ENCODE results near the gene CABP2. TPM values are rescaled to one million over a fixed set of nuclear protein-coding genes. Genes with fewer than 3 reads are reported as not detected.

CABP2 gene
- total RNA-seq, 4 donors from 2014 or later = not detected

DNA sequence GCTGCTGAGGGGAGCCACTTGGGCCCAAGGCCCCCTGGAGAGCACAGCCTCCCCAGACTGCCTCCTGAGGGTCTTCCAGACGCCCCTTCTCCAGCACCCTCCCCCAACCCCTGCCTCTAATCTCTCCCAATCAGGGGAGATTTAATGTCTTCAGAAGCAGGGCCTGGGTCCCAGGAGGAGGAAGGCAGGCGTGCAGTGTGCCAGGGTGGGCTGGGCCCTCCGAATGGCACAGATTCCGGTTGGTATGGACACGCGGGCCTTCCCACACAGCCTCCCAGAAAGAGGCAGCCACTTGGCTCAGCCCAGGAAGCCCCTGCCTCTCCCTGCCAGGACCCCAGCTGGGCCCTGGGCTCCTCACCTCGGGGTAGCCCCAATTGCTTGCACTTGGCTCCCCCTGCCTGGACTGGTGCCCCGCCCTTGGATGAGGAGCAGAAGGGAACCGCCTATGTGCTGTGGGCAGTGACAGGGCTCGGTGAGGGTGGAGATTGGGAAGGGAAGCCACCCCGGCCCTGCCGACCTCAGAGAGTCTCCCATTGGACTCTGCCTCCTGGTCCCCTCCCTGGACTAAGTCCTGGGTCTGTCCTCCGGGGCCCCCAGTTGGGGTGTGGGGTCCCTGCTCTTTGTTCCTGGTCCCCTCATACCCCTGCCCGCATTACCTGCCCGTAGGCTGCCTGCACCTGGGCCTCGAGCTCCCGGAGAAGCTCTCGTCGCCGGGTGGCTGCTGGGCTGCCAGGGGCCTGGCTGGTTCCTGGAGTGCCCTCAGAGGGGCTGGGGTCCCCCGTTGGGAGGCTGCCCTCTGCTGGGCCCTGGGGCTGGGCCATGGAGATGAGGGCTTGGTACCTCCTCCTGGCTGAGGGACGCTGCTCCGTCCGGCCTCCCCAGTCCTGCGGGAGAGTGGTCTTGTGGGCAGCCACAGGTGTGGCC, 572 bp upstream of the CABP2 start:
- WGBS, 2 donors (ENCODE audit: low coverage in 1 of 2) = 74% methylated on average over 22 of the region's 25 CpGs; no CpG with 5 or more reads in 1 of the 2 donors
- intact Hi-C loops (cut with DNase I; ENCODE audit: low total_unique reads) = no loop called here
- TF ChIP-seq POLR2AphosphoS5 (IDR thresholded peaks at IDR 0.05) = no peak
- no peak for TF ChIP-seq EP300 (IDR thresholded peaks at IDR 0.05; ENCODE audit: low read depth)
- TF ChIP-seq, protein P1, sequence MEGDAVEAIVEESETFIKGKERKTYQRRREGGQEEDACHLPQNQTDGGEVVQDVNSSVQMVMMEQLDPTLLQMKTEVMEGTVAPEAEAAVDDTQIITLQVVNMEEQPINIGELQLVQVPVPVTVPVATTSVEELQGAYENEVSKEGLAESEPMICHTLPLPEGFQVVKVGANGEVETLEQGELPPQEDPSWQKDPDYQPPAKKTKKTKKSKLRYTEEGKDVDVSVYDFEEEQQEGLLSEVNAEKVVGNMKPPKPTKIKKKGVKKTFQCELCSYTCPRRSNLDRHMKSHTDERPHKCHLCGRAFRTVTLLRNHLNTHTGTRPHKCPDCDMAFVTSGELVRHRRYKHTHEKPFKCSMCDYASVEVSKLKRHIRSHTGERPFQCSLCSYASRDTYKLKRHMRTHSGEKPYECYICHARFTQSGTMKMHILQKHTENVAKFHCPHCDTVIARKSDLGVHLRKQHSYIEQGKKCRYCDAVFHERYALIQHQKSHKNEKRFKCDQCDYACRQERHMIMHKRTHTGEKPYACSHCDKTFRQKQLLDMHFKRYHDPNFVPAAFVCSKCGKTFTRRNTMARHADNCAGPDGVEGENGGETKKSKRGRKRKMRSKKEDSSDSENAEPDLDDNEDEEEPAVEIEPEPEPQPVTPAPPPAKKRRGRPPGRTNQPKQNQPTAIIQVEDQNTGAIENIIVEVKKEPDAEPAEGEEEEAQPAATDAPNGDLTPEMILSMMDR (IDR thresholded peaks at IDR 0.05) = no peak
- TF ChIP-seq POLR2A (IDR thresholded peaks at IDR 0.05) = no peak
- in situ Hi-C loops (cut with MboI; ENCODE audit: low pct_ligation_motif_present in 1 of 4, low pct_unique_long_range_greater_than_20kb in 1 of 4, low sequenced_read_pairs in 3 of 4) = no loop called here
- no peak overlapping the region for H3K4me3 ChIP-seq
- H3K9me3 ChIP-seq = no peaks in the 10 kb centered on the region
- H3K36me3 ChIP-seq = no peaks in the 10 kb centered on the region
- peaks cover 0 to 22% (median 12%) of the 10 kb centered on the region in 4 donors for H3K4me1 ChIP-seq
- DNase-seq = peak; percentile 52
- no peaks in the 10 kb centered on the region for H3K27me3 ChIP-seq
- H3K27ac ChIP-seq = no peak overlapping the region

DNA sequence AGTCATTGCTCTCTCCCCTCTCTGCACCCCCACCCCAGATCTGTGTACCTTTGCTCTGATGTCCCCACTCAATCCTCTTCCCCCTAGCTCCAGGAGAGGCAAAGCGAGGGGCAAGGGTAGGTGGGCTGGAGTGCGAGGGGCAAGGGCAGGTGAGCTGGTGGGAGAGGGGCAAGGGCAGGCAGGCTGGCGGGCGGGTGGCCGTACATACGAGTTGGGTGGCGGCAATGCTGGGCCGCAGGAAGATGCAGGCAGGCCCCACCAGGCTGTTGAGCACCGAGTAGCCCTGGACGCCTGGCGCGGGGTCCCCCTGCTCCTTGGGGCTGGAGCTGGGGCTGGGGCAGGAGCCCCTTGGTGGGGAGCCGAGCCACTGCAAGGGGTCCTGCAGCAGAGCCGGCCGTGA, 908 bp downstream of the CABP2 start:
- no peak for DNase-seq
- H3K36me3 ChIP-seq = no peaks in the 10 kb centered on the region
- in situ Hi-C loops (cut with MboI; ENCODE audit: low pct_ligation_motif_present in 1 of 4, low pct_unique_long_range_greater_than_20kb in 1 of 4, low sequenced_read_pairs in 3 of 4) = no loop called here
- no peaks in the 10 kb centered on the region for H3K27me3 ChIP-seq
- H3K4me1 ChIP-seq = peaks cover 0 to 22% (median 12%) of the 10 kb centered on the region in 4 donors
- H3K9me3 ChIP-seq = no peaks in the 10 kb centered on the region
- H3K4me3 ChIP-seq = no peak overlapping the region
- 93% methylated on average over 15 of the region's 15 CpGs; no CpG with 5 or more reads in 1 of the 2 donors for WGBS, 2 donors (ENCODE audit: low coverage in 1 of 2)
- TF ChIP-seq POLR2A (IDR thresholded peaks at IDR 0.05) (no peak), EP300 (IDR thresholded peaks at IDR 0.05; ENCODE audit: low read depth) (no peak), POLR2AphosphoS5 (IDR thresholded peaks at IDR 0.05) (no peak)
- TF ChIP-seq, protein P1 (IDR thresholded peaks at IDR 0.05) = no peak
- no peak overlapping the region for H3K27ac ChIP-seq
- intact Hi-C loops (cut with DNase I; ENCODE audit: low total_unique reads) = no loop called here

GRCh38 chr11:67521924-67522323, 1.3 kb downstream of the CABP2 start:
- Histone ChIP-seq H3K36me3 (no peaks in the 10 kb centered on the region), H3K27ac (no peak overlapping the region), H3K9me3 (no peaks in the 10 kb centered on the region), H3K4me3 (no peak overlapping the region), H3K4me1 (peaks cover 0 to 22% (median 12%) of the 10 kb centered on the region in 4 donors), H3K27me3 (no peaks in the 10 kb centered on the region)
- DNase-seq = no peak
- intact Hi-C loops (cut with DNase I; ENCODE audit: low total_unique reads) (no loop called here), in situ Hi-C loops (cut with MboI; ENCODE audit: low pct_ligation_motif_present in 1 of 4, low pct_unique_long_range_greater_than_20kb in 1 of 4, low sequenced_read_pairs in 3 of 4) (no loop called here)
- 82 to 90% methylated on average over 8 to 10 of the region's 10 CpGs for WGBS, 2 donors (ENCODE audit: low coverage in 1 of 2)
- TF ChIP-seq POLR2AphosphoS5 (IDR thresholded peaks at IDR 0.05) = no peak
- TF ChIP-seq, protein P1 (IDR thresholded peaks at IDR 0.05) = no peak
- no peak for TF ChIP-seq POLR2A (IDR thresholded peaks at IDR 0.05)
- no peak for TF ChIP-seq EP300 (IDR thresholded peaks at IDR 0.05; ENCODE audit: low read depth)

DNA sequence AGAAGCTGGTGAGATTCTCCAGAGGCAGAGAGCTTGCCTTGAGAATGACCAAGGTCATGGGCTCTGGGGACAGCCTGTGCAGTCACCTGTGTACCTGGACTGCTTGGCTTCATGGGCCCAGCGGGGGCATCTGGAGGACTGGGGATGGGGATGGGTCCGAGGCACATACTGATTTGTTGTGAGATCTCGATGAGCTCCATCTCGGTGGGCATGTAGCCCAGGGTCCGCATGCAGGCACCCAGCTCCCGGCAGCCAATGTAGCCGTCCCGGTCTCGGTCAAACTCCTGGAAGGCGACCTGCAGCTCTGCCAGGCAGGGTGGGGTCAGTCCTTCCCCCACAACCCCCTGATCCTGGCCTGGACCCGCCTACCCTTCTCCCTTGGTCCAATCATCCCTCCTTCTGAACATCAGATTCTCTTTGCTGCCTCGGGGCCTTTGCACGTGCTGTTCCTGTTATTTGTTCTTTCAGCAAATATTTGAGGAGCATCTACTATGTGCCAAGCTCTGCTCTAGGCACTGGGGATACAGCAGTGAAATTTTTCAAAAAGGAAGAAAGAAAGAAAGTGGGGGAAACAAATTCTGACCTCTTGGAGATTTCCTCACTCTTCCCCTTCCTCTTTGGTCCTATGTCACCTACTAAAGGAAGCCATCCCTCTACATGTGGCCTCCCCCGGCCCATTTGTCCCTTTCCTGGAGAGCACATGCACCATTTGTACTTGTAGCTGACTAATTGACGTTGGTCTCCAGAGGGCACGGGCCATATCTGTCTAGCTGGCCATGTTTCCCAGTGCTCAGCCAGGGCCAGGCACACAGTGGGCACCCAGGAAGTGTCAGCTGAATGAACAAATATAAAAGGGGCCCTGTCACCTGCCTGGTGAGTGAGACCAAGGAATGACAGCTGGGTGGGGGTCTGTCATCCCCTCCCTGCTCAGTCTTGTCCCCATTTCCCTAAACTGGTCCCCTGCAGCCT, 2.1 kb downstream of the CABP2 start:
- Histone ChIP-seq H3K27ac (no peak overlapping the region), H3K4me1 (peaks cover 0 to 22% (median 12%) of the 10 kb centered on the region in 4 donors), H3K9me3 (no peaks in the 10 kb centered on the region), H3K36me3 (no peaks in the 10 kb centered on the region), H3K27me3 (no peaks in the 10 kb centered on the region), H3K4me3 (no peak overlapping the region)
- in situ Hi-C loops (cut with MboI; ENCODE audit: low pct_ligation_motif_present in 1 of 4, low pct_unique_long_range_greater_than_20kb in 1 of 4, low sequenced_read_pairs in 3 of 4) (no loop called here), intact Hi-C loops (cut with DNase I; ENCODE audit: low total_unique reads) (no loop called here)
- TF ChIP-seq POLR2AphosphoS5 (IDR thresholded peaks at IDR 0.05) (no peak), EP300 (IDR thresholded peaks at IDR 0.05; ENCODE audit: low read depth) (no peak), POLR2A (IDR thresholded peaks at IDR 0.05) (no peak)
- TF ChIP-seq, protein P1 (IDR thresholded peaks at IDR 0.05) = no peak
- no peak for DNase-seq
- 89 to 93% methylated on average over 4 to 16 of the region's 16 CpGs for WGBS, 2 donors (ENCODE audit: low coverage in 1 of 2)

Measured in transverse colon (tissue), 4 donors.